ENCODE data around the gene CREB5.

CREB5 gene

DNA sequence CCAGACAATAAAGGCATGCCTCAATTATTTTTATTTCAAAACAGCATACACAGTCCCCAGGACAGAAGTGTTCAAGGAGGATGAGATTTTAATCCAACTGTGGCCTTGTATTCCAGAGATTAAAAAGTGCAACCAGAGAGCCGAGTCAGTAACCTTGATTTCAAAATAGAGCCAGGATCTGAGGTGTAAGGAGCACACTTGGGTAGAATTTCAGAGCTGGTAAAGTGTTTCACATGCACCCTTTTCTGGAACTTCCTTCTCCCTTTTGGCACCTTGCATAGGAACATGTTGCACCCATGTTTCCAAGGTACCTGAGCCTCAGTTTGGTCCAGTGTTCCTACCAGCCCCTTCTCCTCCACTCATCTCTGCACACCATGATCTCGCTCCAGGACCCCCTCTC, 320.7 kb downstream of the CREB5 start:
- Mint-ChIP-seq H3K4me3 (no peak overlapping the region), H3K27ac (no peak overlapping the region), H3K36me3 (ENCODE audit: low read depth) (no peaks in the 10 kb centered on the region), H3K9me3 (no peaks in the 10 kb centered on the region), H3K4me1 (ENCODE audit: low read depth) (no peaks in the 10 kb centered on the region), H3K27me3 (ENCODE audit: low read depth) (peaks cover 3% of the 10 kb centered on the region)

DNA sequence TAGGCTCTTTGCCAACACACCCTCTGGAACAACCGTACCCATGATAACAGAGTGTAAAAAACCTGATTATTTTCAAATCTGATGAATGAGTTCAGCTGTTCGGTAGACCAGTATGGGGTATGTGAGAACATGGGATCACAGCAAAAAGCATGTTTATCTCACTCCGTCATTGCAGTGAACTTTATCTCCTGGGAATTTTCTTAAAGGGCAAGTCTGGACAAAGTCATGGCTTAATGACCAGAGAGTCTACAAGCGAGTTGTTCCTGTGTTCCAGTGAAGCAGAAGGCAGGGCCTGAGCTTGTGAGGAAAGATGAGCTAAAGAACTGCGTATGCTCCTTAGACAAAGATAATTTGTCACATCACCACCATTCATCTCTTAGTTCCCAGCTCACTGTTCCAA, 326.1 kb downstream of the CREB5 start:
- H3K4me3 Mint-ChIP-seq, result no peak overlapping the region
- no peaks in the 10 kb centered on the region for H3K4me1 Mint-ChIP-seq (ENCODE audit: low read depth)
- no peaks in the 10 kb centered on the region for H3K27me3 Mint-ChIP-seq (ENCODE audit: low read depth)
- no peaks in the 10 kb centered on the region for H3K36me3 Mint-ChIP-seq (ENCODE audit: low read depth)
- no peaks in the 10 kb centered on the region for H3K9me3 Mint-ChIP-seq
- H3K27ac Mint-ChIP-seq, result no peak overlapping the region

DNA sequence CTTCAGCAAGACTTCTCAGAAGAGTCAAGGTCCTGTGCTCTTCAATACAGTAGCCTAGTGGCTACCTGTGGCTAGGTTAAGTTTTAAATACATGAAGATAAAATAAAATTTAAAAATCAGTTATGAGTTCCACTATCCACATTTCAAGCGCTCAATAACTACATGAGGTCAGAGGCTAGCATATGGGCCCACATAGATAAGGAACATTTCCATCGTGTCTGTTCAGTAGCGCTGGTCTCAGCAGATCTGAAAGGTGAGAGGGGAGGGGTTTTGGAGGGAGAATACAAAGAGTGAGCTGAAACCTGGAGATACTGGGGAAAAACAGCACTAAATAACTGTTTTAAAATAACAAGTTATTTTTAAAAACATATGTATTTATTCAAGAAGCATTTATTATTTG, 326.8 kb downstream of the CREB5 start:
- Mint-ChIP-seq H3K27me3 (ENCODE audit: low read depth) (no peaks in the 10 kb centered on the region), H3K36me3 (ENCODE audit: low read depth) (no peaks in the 10 kb centered on the region), H3K4me1 (ENCODE audit: low read depth) (no peaks in the 10 kb centered on the region), H3K27ac (no peak overlapping the region), H3K4me3 (no peak overlapping the region), H3K9me3 (no peaks in the 10 kb centered on the region)

DNA sequence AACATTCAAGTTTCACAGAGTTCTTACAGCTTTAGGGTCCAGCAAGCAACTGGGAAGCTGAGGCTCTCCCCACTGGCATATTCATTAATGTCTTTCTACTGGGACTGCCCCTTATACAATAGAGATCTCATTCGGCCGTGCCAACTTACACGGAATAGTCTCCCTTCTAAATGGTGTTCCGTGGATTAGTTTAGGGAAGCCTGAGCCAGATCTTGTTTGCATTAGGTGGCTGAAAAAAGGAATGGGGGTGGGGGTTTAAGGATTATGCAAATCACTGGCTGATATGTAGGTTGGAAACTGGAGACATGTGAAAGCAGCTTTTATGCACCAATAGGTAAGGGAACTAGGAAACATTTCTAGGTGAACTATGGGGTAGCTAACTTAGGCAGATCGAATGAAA, 327.5 kb downstream of the CREB5 start:
- Mint-ChIP-seq H3K4me1 (ENCODE audit: low read depth) (no peaks in the 10 kb centered on the region), H3K9me3 (no peaks in the 10 kb centered on the region), H3K4me3 (no peak overlapping the region), H3K27ac (no peak overlapping the region), H3K27me3 (ENCODE audit: low read depth) (no peaks in the 10 kb centered on the region), H3K36me3 (ENCODE audit: low read depth) (no peaks in the 10 kb centered on the region)

DNA sequence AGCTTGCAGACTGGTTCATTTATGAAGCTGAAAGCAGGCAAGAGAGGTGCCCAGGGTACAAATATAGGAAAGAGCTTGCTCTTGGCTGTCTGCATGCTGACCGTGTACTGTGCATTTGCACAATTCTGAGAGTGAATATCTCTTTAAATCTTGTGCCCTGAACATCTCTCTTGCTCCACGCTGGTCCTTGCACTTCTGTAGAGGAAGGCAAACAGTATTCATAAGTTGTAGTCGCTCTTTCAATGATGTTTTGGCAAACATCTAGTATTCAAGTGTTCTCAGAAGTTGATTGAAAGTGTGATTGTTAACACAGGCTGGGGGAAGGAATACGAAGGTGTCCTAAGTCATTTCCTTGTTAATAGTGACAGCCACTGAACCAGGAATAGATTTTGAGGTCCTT, 332.6 kb downstream of the CREB5 start:
- Mint-ChIP-seq H3K9me3 (no peaks in the 10 kb centered on the region), H3K27ac (no peak overlapping the region), H3K36me3 (ENCODE audit: low read depth) (no peaks in the 10 kb centered on the region), H3K4me3 (no peak overlapping the region), H3K27me3 (ENCODE audit: low read depth) (no peaks in the 10 kb centered on the region), H3K4me1 (ENCODE audit: low read depth) (no peaks in the 10 kb centered on the region)

DNA sequence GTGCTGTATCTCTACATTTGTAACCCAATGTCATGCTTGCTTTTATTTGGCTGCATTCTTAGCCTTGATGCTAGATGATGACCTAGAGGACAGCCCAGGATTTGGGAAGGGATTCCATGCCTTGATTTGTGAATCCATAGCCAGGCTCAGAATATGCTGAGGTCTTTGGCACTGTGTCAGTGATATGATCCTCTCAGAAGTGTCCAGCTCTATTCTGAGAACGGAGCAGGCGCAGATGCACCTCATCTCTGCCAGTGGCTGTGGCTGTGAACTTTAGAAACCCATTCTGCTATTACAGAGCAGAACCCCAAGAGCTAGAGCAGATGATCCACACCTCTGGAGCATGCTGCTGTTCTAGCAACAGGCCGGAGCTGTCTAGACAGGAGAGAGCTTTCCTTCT, 333.0 kb downstream of the CREB5 start:
- no peaks in the 10 kb centered on the region for H3K36me3 Mint-ChIP-seq (ENCODE audit: low read depth)
- H3K9me3 Mint-ChIP-seq, result no peaks in the 10 kb centered on the region
- no peak overlapping the region for H3K4me3 Mint-ChIP-seq
- no peaks in the 10 kb centered on the region for H3K4me1 Mint-ChIP-seq (ENCODE audit: low read depth)
- H3K27me3 Mint-ChIP-seq (ENCODE audit: low read depth), result no peaks in the 10 kb centered on the region
- no peak overlapping the region for H3K27ac Mint-ChIP-seq

DNA sequence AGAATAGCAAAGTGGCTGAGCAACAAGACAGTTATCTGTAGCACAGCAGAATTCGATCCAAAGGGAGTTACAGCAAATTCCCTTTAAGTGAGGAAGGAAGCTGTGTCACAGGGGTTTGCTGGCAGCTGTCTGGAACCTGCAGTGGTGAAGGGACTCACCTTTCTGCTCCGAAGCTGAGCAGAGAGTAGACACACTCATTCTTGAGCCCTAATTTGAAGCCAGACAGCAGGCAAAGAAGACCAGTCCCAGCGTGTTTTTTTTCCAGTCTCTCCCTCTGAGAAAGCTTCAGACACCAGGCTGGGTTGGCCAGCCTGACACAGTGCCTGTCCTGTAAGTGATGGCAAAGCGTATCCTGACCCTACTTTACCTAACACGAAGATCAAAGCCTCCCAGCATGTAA, 335.1 kb downstream of the CREB5 start:
- no peaks in the 10 kb centered on the region for H3K36me3 Mint-ChIP-seq (ENCODE audit: low read depth)
- H3K27me3 Mint-ChIP-seq (ENCODE audit: low read depth), result no peaks in the 10 kb centered on the region
- H3K4me3 Mint-ChIP-seq, result no peak overlapping the region
- no peaks in the 10 kb centered on the region for H3K4me1 Mint-ChIP-seq (ENCODE audit: low read depth)
- H3K9me3 Mint-ChIP-seq, result no peaks in the 10 kb centered on the region
- no peak overlapping the region for H3K27ac Mint-ChIP-seq

DNA sequence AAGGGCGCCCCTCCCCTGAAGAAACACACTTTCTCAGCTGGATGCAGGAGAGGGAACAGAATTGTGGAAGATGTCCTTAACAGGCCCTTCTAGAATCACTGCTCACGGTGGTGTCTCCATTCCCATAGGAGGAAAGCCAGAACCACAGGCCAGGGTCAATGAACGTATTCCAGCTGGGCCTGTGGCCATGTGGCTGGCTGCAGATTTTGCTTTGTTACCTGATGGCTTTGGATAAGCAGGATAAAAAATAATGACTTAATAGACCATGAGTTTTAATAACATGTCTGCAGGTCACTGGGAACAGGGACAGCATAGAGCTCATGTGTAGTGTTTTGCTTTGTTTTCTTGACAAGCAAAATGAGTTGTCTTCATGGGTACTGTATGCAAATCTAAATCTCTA, 335.5 kb downstream of the CREB5 start:
- no peaks in the 10 kb centered on the region for H3K9me3 Mint-ChIP-seq
- H3K4me1 Mint-ChIP-seq (ENCODE audit: low read depth), result no peaks in the 10 kb centered on the region
- H3K27ac Mint-ChIP-seq, result no peak overlapping the region
- H3K27me3 Mint-ChIP-seq (ENCODE audit: low read depth), result no peaks in the 10 kb centered on the region
- no peak overlapping the region for H3K4me3 Mint-ChIP-seq
- no peaks in the 10 kb centered on the region for H3K36me3 Mint-ChIP-seq (ENCODE audit: low read depth)

DNA sequence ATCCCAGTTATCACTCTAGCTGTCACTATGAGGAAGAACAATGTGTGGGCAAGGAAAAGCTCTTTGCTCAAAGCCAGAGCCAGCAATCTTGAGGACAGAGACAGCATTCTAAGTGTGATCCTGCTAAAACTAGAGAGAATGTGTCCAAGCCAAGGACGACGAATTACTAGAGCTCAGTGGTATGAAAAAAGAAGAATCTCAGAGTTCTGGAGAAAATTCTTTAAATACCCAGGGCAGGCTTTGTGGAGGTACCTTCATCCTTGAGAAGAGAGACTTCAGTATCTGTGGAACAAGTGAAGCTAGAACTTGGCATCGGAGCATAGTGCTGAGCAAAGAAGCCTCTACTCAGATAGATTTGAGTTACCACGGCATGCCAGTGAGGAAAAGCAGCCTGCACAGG, 336.0 kb downstream of the CREB5 start:
- Mint-ChIP-seq H3K27ac (no peak overlapping the region), H3K36me3 (ENCODE audit: low read depth) (no peaks in the 10 kb centered on the region), H3K27me3 (ENCODE audit: low read depth) (no peaks in the 10 kb centered on the region), H3K4me1 (ENCODE audit: low read depth) (no peaks in the 10 kb centered on the region), H3K4me3 (no peak overlapping the region), H3K9me3 (no peaks in the 10 kb centered on the region)

GRCh38 chr7:28748933-28749584, 336.7 kb downstream of the CREB5 start:
- Mint-ChIP-seq H3K9me3 (no peaks in the 10 kb centered on the region), H3K36me3 (ENCODE audit: low read depth) (no peaks in the 10 kb centered on the region), H3K4me1 (ENCODE audit: low read depth) (no peaks in the 10 kb centered on the region), H3K27me3 (ENCODE audit: low read depth) (no peaks in the 10 kb centered on the region), H3K27ac (no peak overlapping the region), H3K4me3 (no peak overlapping the region)

DNA sequence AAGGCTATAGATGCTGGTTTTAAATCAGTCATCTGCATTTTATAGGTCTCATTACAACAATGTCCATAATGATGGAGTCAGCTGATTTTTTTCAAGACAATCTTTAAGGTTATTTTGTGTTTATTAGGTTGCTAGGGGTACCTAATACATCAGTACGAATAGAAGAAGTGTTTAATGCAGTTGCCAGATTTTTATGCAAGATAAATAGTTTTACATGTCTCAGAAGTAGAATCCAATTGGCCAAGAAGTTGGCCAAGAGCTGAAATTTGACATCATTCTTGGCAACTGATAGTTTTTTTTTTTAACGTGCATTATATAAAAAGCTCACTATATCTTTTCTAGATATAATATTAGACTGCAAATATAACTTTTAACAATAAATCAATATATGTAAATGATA, 337.3 kb downstream of the CREB5 start:
- Mint-ChIP-seq H3K27me3 (ENCODE audit: low read depth) (no peaks in the 10 kb centered on the region), H3K27ac (no peak overlapping the region), H3K4me1 (ENCODE audit: low read depth) (no peaks in the 10 kb centered on the region), H3K4me3 (no peak overlapping the region), H3K9me3 (no peaks in the 10 kb centered on the region), H3K36me3 (ENCODE audit: low read depth) (no peaks in the 10 kb centered on the region)

- Mint-ChIP-seq H3K4me3 (no peak overlapping the region), H3K4me1 (ENCODE audit: low read depth) (no peaks in the 10 kb centered on the region), H3K27me3 (ENCODE audit: low read depth) (no peaks in the 10 kb centered on the region), H3K9me3 (no peaks in the 10 kb centered on the region), H3K27ac (no peak overlapping the region), H3K36me3 (ENCODE audit: low read depth) (no peaks in the 10 kb centered on the region)
Measured at GRCh38 chr7:28750981-28751380, 338.7 kb downstream of the CREB5 start.

GRCh38 chr7:28753613-28754012, 341.3 kb downstream of the CREB5 start:
- Mint-ChIP-seq H3K4me3 (no peak overlapping the region), H3K9me3 (no peaks in the 10 kb centered on the region), H3K4me1 (ENCODE audit: low read depth) (no peaks in the 10 kb centered on the region), H3K27me3 (ENCODE audit: low read depth) (no peaks in the 10 kb centered on the region), H3K36me3 (ENCODE audit: low read depth) (no peaks in the 10 kb centered on the region), H3K27ac (no peak overlapping the region)

GRCh38 chr7:28754027-28754426, 341.7 kb downstream of the CREB5 start:
- Mint-ChIP-seq H3K27me3 (ENCODE audit: low read depth) (no peaks in the 10 kb centered on the region), H3K36me3 (ENCODE audit: low read depth) (no peaks in the 10 kb centered on the region), H3K9me3 (no peaks in the 10 kb centered on the region), H3K27ac (no peak overlapping the region), H3K4me1 (ENCODE audit: low read depth) (no peaks in the 10 kb centered on the region), H3K4me3 (no peak overlapping the region)

DNA sequence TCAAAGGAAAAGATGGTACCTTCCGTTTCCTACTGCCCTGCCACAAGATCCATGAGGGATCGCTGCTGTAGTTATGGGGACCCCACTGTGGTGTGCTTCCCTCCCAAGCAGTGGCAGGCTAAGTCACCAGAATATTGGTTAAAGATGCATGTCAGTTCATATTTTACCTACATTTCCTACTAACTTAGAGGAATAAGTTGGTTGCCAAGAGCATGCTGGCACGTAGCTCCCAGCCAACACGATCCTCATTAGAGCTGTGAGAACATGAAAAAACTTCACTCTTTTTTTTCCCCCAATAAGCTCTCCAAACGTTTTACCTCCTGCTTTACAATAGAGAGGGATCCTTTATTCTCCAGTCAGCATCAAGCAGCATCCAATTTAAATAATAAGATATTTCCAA, 342.1 kb downstream of the CREB5 start:
- Mint-ChIP-seq H3K4me3 (no peak overlapping the region), H3K27ac (no peak overlapping the region), H3K9me3 (no peaks in the 10 kb centered on the region), H3K36me3 (ENCODE audit: low read depth) (no peaks in the 10 kb centered on the region), H3K4me1 (ENCODE audit: low read depth) (no peaks in the 10 kb centered on the region), H3K27me3 (ENCODE audit: low read depth) (no peaks in the 10 kb centered on the region)

DNA sequence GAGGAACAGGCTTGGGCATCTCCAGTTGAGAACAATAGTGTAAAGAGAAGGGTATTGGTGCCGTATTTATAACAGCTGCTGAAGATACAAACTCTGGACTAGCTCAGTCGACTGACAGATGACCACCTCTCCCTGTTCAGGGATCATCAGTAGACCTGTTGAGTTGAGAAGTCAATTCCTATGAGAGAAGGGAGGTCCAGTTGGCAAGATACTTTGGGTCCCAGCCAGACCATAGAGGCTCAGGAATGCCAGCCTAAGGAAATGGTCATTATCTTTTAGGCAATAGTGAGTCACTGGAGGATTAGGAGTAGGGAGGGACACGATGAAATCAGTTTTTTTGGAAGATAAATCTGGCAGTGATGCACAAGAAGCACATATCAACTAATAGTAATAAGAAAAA, 342.9 kb downstream of the CREB5 start:
- H3K36me3 Mint-ChIP-seq (ENCODE audit: low read depth), result no peaks in the 10 kb centered on the region
- no peaks in the 10 kb centered on the region for H3K4me1 Mint-ChIP-seq (ENCODE audit: low read depth)
- H3K4me3 Mint-ChIP-seq, result no peak overlapping the region
- no peak overlapping the region for H3K27ac Mint-ChIP-seq
- no peaks in the 10 kb centered on the region for H3K27me3 Mint-ChIP-seq (ENCODE audit: low read depth)
- H3K9me3 Mint-ChIP-seq, result no peaks in the 10 kb centered on the region
